B cell (primary cell): ENCODE data around the gene NAV1.

Experiments
- EZH2 ChIP-seq: IDR thresholded peaks from 2 replicates; pipeline ENCODE4 v1.6.1; 2012; ENCODE audit warnings: borderline replicate concordance, low read depth, mild to moderate bottlenecking, moderate library complexity, low read length; ENCODE audit not compliant: insufficient read depth, poor library complexity, severe bottlenecking
- TF ChIP-seq, protein P1 (sequence below): fragments of 200-600 bp; IDR thresholded peaks from one replicate; pipeline ENCODE4 v1.8.0; 2022; ENCODE audit warnings: antibody characterized with exemption, mild to moderate bottlenecking

DNA sequence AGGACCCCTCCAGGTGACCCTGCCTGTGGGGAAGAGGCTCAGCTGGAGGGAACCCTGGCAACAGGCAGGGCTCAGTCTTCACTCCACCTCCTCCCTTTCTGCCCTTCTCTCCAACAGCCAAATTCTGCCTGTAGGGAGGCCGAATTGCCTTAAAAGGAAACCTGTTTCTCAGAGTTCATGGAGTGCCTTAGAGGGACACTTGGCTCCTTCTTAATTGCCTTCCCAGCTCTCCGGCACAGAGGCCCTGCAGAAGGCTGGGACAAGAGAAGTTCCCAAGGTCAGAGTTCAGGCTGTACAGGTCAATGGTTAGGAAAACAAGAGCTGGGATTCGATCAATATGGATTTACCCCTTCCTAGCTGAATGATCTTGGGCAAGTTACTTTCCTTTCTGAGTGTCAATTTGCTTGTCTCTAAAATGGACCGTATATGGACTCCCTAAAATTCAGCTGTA lies 38.2 kb upstream of the NAV1 start:
- TF ChIP-seq, protein P1, sequence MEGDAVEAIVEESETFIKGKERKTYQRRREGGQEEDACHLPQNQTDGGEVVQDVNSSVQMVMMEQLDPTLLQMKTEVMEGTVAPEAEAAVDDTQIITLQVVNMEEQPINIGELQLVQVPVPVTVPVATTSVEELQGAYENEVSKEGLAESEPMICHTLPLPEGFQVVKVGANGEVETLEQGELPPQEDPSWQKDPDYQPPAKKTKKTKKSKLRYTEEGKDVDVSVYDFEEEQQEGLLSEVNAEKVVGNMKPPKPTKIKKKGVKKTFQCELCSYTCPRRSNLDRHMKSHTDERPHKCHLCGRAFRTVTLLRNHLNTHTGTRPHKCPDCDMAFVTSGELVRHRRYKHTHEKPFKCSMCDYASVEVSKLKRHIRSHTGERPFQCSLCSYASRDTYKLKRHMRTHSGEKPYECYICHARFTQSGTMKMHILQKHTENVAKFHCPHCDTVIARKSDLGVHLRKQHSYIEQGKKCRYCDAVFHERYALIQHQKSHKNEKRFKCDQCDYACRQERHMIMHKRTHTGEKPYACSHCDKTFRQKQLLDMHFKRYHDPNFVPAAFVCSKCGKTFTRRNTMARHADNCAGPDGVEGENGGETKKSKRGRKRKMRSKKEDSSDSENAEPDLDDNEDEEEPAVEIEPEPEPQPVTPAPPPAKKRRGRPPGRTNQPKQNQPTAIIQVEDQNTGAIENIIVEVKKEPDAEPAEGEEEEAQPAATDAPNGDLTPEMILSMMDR, result no peak
- TF ChIP-seq EZH2, result no peak
